Left ventricle myocardium inferior (tissue), 1 donor: Measurements from ENCODE around the gene ACBD4. TPM values are rescaled to one million over a fixed set of nuclear protein-coding genes. Genes with fewer than 3 reads are reported as not detected.
A peak's percentile ranks its signal among the peaks of the same experiment; 100 is the strongest.

Experiments used
- DNase-seq: peaks from one replicate; pipeline ENCODE4 v3.0.0-alpha.2; 2020
- H3K27ac ChIP-seq: fragments of 200-600 bp; replicated peaks from 2 replicates; pipeline ENCODE4 v1.8.0; 2021
- H3K27me3 ChIP-seq: fragments of 200-600 bp; 2 replicates; pipeline ENCODE4 v1.8.0; 2021; ENCODE audit warnings: low read depth
- H3K36me3 ChIP-seq: fragments of 200-600 bp; 2 replicates; pipeline ENCODE4 v1.8.0; 2021
- H3K4me1 ChIP-seq: fragments of 200-600 bp; 2 replicates; pipeline ENCODE4 v1.8.0; 2021
- H3K4me3 ChIP-seq: fragments of 200-600 bp; 2 replicates; pipeline ENCODE4 v1.8.0; 2021; ENCODE audit warnings: mild to moderate bottlenecking, moderate library complexity
- H3K9me3 ChIP-seq: fragments of 200-600 bp; replicated peaks from 2 replicates; pipeline ENCODE4 v1.8.0; 2021
- CTCF ChIP-seq: fragments of 200-600 bp; IDR thresholded peaks from 2 replicates; pipeline ENCODE4 v1.8.0; 2021; ENCODE audit warnings: antibody characterized with exemption, mild to moderate bottlenecking, borderline replicate concordance
- intact Hi-C: fragments of 100-400 bp; cut with micrococcal nuclease; formaldehyde crosslinking; loops from one replicate; pipeline ENCODE4 v1.11.0; 2022
- total RNA-seq: library from RNA; stranded (reverse); fragmentation: NEBNext Ultra II Directional; extraction: Animal tissue kit (Norgen Biotek cat#: 25700); gene quantifications from one replicate; pipeline ENCODE4 v1.2.1, GENCODE V29; 2021
- donor health status: DM: no; HTN: yes; CAD: no; lungs with severe emphysema.

ACBD4 gene
- total RNA-seq, 1 donor from 2014 or later, result 6.4 TPM

GRCh38 chr17:45101883-45102811, 33.3 kb upstream of the ACBD4 start:
- intact Hi-C loops, result no loop called here
- DNase-seq, result no peak
- peaks cover 77% of the 10 kb centered on the region for H3K4me1 ChIP-seq
- H3K9me3 ChIP-seq, result no peaks in the 10 kb centered on the region
- peak overlapping the region; percentile 95 for H3K27ac ChIP-seq
- no peaks in the 10 kb centered on the region for H3K27me3 ChIP-seq
- no peak overlapping the region for H3K4me3 ChIP-seq
- H3K36me3 ChIP-seq, result peaks cover 94% of the 10 kb centered on the region
- no peak for TF ChIP-seq CTCF

- intact Hi-C loops, result no loop called here
- DNase-seq, result no peak
- no peaks in the 10 kb centered on the region for H3K9me3 ChIP-seq
- peak overlapping the region; percentile 95 for H3K27ac ChIP-seq
- peaks cover 94% of the 10 kb centered on the region for H3K36me3 ChIP-seq
- peaks cover 84% of the 10 kb centered on the region for H3K4me1 ChIP-seq
- no peak for TF ChIP-seq CTCF
- H3K4me3 ChIP-seq, result no peak overlapping the region
- H3K27me3 ChIP-seq, result no peaks in the 10 kb centered on the region
Observed at GRCh38 chr17:45102856-45103255, 32.6 kb upstream of the ACBD4 start.

- DNase-seq, result peak; percentile 53
- no peak for TF ChIP-seq CTCF
- peak overlapping the region; percentile 29 for H3K4me3 ChIP-seq
- H3K4me1 ChIP-seq, result peaks cover 86% of the 10 kb centered on the region
- peaks cover 93% of the 10 kb centered on the region for H3K36me3 ChIP-seq
- H3K27ac ChIP-seq, result peak overlapping the region; percentile 95
- H3K27me3 ChIP-seq, result no peaks in the 10 kb centered on the region
- no peaks in the 10 kb centered on the region for H3K9me3 ChIP-seq
- intact Hi-C loops, result no loop called here
Observed at GRCh38 chr17:45103269-45103795, 32.2 kb upstream of the ACBD4 start.

- peak overlapping the region; percentile 95 for H3K27ac ChIP-seq
- H3K36me3 ChIP-seq, result peaks cover 86% of the 10 kb centered on the region
- no peaks in the 10 kb centered on the region for H3K9me3 ChIP-seq
- intact Hi-C loops, result no loop called here
- H3K27me3 ChIP-seq, result no peaks in the 10 kb centered on the region
- no peak for TF ChIP-seq CTCF
- peaks cover 86% of the 10 kb centered on the region for H3K4me1 ChIP-seq
- no peak for DNase-seq
- H3K4me3 ChIP-seq, result peak overlapping the region; percentile 29
Observed at GRCh38 chr17:45104029-45104428, 31.5 kb upstream of the ACBD4 start.

- no peak overlapping the region for H3K4me3 ChIP-seq
- no peak for TF ChIP-seq CTCF
- intact Hi-C loops, result no loop called here
- peaks cover 83% of the 10 kb centered on the region for H3K36me3 ChIP-seq
- peak overlapping the region; percentile 95 for H3K27ac ChIP-seq
- peaks cover 86% of the 10 kb centered on the region for H3K4me1 ChIP-seq
- no peak for DNase-seq
- no peaks in the 10 kb centered on the region for H3K27me3 ChIP-seq
- no peaks in the 10 kb centered on the region for H3K9me3 ChIP-seq
Observed at GRCh38 chr17:45104497-45104896, 31.0 kb upstream of the ACBD4 start.
